Measurements from ENCODE around the gene SPTBN1.

SPTBN1 gene

DNA sequence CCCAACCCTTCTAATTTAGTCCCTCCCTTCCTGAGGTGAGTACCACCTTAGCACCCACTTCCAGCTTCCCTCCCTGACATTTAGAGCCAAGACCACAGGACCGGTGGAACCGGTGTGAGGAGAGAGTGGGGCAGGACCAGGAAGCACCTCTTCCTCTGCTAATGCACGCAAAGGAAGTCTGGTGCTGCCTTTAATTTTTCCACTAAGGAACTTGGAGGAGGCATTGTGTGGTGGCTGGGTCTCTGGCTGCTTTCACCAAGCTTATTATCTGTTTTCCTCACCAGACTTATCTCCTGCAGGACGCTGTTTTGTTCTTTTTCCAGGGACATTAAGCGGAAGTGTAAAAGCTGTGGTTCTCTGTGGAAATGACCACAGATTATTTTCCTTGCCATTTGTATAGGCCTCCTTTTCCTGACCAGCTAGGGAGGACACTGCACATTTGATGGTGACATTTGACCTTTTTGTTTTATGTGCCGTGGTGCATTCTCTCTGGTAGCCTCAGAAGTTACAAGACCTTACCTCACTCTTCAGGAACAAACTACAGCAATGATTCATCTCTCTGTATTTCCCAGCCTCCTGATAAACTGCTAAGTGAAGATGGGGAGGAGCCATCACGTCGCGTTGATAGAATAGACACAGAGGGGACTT, 39.8 kb upstream of the SPTBN1 start:
- peaks cover 3% of the 10 kb centered on the region for H3K27me3 Mint-ChIP-seq (ENCODE audit: low read depth, poor library complexity)
- H3K27ac Mint-ChIP-seq: peak overlapping the region; percentile 70
- no peak for DNase-seq
- TF ChIP-seq, protein P1, sequence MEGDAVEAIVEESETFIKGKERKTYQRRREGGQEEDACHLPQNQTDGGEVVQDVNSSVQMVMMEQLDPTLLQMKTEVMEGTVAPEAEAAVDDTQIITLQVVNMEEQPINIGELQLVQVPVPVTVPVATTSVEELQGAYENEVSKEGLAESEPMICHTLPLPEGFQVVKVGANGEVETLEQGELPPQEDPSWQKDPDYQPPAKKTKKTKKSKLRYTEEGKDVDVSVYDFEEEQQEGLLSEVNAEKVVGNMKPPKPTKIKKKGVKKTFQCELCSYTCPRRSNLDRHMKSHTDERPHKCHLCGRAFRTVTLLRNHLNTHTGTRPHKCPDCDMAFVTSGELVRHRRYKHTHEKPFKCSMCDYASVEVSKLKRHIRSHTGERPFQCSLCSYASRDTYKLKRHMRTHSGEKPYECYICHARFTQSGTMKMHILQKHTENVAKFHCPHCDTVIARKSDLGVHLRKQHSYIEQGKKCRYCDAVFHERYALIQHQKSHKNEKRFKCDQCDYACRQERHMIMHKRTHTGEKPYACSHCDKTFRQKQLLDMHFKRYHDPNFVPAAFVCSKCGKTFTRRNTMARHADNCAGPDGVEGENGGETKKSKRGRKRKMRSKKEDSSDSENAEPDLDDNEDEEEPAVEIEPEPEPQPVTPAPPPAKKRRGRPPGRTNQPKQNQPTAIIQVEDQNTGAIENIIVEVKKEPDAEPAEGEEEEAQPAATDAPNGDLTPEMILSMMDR (IDR thresholded peaks at IDR 0.05): no peak
- H3K36me3 Mint-ChIP-seq (ENCODE audit: low read depth): no peaks in the 10 kb centered on the region
- no peaks in the 10 kb centered on the region for H3K9me3 Mint-ChIP-seq
- H3K4me3 Mint-ChIP-seq: no peak overlapping the region
- H3K4me1 Mint-ChIP-seq: peaks cover 36% of the 10 kb centered on the region

DNA sequence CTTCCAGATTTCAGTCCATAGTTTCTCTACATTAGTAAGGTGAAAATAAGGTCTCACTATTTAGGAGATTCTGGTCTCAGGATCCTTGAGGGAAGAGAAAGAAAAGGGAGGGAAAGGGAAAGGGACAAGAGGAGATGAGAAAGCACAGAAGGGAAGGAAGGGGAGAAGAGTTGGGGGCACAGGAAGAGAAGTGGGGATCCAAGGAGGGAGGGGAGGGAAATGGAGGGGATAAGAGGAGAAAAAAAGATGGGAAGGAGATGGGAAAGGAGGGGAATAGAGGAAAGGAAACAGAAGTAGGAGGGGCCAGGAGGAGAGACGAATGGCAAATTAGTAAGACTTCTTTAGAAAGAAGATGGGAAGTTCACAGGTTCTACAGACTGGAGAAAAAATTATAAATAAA, 39.2 kb upstream of the SPTBN1 start:
- Mint-ChIP-seq H3K4me3 (no peak overlapping the region), H3K36me3 (ENCODE audit: low read depth) (no peaks in the 10 kb centered on the region), H3K27me3 (ENCODE audit: low read depth, poor library complexity) (peaks cover 3% of the 10 kb centered on the region), H3K27ac (peak overlapping the region; percentile 71), H3K9me3 (no peaks in the 10 kb centered on the region), H3K4me1 (peaks cover 33% of the 10 kb centered on the region)
- DNase-seq: no peak
- TF ChIP-seq, protein P1 (IDR thresholded peaks at IDR 0.05): no peak

DNA sequence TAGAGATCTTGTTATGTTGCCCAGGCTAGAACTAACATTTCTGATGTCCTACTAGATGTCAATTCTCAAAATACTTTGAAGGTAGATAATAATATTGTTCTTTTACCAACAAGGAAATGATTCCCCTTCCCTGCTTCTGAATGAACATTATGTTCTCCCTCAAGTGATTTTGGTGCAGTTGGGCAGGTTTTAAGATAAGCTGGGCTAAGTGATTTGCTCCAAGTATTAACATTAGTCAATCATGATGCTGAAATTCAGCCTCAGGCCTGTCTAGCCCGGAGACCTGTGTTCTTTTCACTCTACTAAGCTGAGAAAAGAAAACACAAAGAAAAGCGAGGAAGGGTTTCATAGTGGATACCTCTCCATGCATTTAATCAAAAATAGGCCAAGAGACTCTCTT, 38.5 kb upstream of the SPTBN1 start:
- Mint-ChIP-seq H3K27me3 (ENCODE audit: low read depth, poor library complexity) (peaks cover 3% of the 10 kb centered on the region), H3K36me3 (ENCODE audit: low read depth) (no peaks in the 10 kb centered on the region), H3K4me3 (no peak overlapping the region), H3K4me1 (peaks cover 31% of the 10 kb centered on the region), H3K27ac (no peak overlapping the region), H3K9me3 (peaks cover 2% of the 10 kb centered on the region)
- TF ChIP-seq, protein P1 (IDR thresholded peaks at IDR 0.05): no peak
- no peak for DNase-seq

DNA sequence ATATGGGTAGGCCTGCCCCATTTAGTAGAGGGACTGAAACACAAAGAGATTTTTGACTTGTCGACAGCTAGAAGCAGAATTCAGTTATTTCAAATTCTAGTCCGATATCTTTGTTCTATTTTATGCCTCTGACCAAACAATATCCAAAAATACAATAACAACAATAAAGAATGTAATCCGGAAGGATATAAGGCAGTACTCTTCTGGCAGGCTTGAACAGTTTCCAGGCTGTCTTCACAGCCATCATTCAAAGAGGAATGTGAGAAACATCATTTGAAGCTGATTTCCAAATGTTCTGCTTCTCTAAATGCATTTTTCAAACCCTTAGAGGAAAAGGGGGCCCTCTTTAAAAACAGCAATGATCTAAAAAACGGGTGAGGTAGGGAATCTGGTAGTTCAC, 36.7 kb upstream of the SPTBN1 start:
- H3K9me3 Mint-ChIP-seq: peaks cover 7% of the 10 kb centered on the region
- H3K4me1 Mint-ChIP-seq: peaks cover 37% of the 10 kb centered on the region
- H3K36me3 Mint-ChIP-seq (ENCODE audit: low read depth): no peaks in the 10 kb centered on the region
- DNase-seq: no peak
- H3K4me3 Mint-ChIP-seq: no peak overlapping the region
- TF ChIP-seq, protein P1 (IDR thresholded peaks at IDR 0.05): no peak
- H3K27me3 Mint-ChIP-seq (ENCODE audit: low read depth, poor library complexity): peaks cover 3% of the 10 kb centered on the region
- no peak overlapping the region for H3K27ac Mint-ChIP-seq

DNA sequence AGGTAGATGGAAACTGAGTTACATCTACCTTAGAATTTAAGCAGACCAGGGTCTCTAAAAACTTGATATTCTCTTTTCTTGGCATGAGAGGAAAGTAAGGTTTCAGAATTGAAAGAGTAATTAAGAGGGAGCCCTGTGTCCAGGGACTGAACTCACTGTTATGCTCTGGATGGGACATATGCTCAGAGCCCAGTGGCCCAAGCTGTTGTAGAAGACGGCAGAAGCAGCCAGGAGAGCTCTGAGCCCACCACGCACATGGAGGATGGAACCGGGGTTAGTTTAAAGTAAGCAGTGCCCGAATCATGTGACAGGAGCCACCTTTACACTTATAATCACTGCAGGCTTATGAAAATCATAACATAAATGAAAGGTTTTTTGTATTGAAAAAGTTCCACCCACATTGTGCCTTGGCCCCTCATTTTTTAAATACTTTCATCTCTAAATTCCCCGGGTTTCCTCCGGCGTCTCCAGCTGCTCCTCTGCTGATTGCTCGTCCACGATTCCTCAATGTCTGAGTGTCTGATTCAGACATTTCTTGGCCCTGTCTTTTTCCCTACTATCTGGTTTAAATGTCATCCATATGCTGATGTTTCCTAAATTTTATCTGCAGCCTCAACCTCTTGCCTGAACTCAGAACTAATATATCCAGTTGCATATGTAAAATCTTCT, 36.1 kb upstream of the SPTBN1 start:
- no peak overlapping the region for H3K4me3 Mint-ChIP-seq
- no peak for DNase-seq

More for the DNA sequence above, 36.1 kb upstream of the SPTBN1 start:
- Mint-ChIP-seq H3K36me3 (ENCODE audit: low read depth) (no peaks in the 10 kb centered on the region), H3K9me3 (peaks cover 7% of the 10 kb centered on the region), H3K4me1 (peaks cover 35% of the 10 kb centered on the region), H3K27ac (no peak overlapping the region), H3K27me3 (ENCODE audit: low read depth, poor library complexity) (peaks cover 3% of the 10 kb centered on the region)
- TF ChIP-seq, protein P1 (IDR thresholded peaks at IDR 0.05): no peak

All from nephron progenitor cell (in vitro differentiated cells).